Measurements from ENCODE around the gene PLA2R1.

The PLA2R1 gene

GRCh38 chr2:160029270-160029628, 33.2 kb downstream of the PLA2R1 start:
- DNase-seq (ENCODE audit: low read depth), result no peak

GRCh38 chr2:160028431-160029269, 33.8 kb downstream of the PLA2R1 start:
- no peak for DNase-seq (ENCODE audit: low read depth)

GRCh38 chr2:160022162-160022561, 40.3 kb downstream of the PLA2R1 start:
- no peak for DNase-seq (ENCODE audit: low read depth)

- DNase-seq (ENCODE audit: low read depth), result no peak
Measured at GRCh38 chr2:160019374-160020090, 42.9 kb downstream of the PLA2R1 start.

- no peak for DNase-seq (ENCODE audit: low read depth)
Measured at GRCh38 chr2:160015746-160016145, 46.7 kb downstream of the PLA2R1 start.

- DNase-seq (ENCODE audit: low read depth), result no peak
Measured at GRCh38 chr2:160014227-160014626, 48.2 kb downstream of the PLA2R1 start.

GRCh38 chr2:160010361-160011145, 51.9 kb downstream of the PLA2R1 start:
- no peak for DNase-seq (ENCODE audit: low read depth)

GRCh38 chr2:160007111-160007510, 55.3 kb downstream of the PLA2R1 start:
- DNase-seq (ENCODE audit: low read depth), result no peak

GRCh38 chr2:160006475-160006874, 55.9 kb downstream of the PLA2R1 start:
- DNase-seq (ENCODE audit: low read depth), result no peak

GRCh38 chr2:160005908-160006307, 56.5 kb downstream of the PLA2R1 start:
- DNase-seq (ENCODE audit: low read depth), result no peak

GRCh38 chr2:160005476-160005875, 56.9 kb downstream of the PLA2R1 start:
- DNase-seq (ENCODE audit: low read depth), result no peak

- no peak for DNase-seq (ENCODE audit: low read depth)
Measured at GRCh38 chr2:159998961-159999360, 63.5 kb downstream of the PLA2R1 start.

GRCh38 chr2:159998243-159998642, 64.2 kb downstream of the PLA2R1 start:
- DNase-seq (ENCODE audit: low read depth), result no peak

- no peak for DNase-seq (ENCODE audit: low read depth)
Measured at GRCh38 chr2:159996792-159997546, 65.4 kb downstream of the PLA2R1 start.

GRCh38 chr2:159995038-159995437, 67.4 kb downstream of the PLA2R1 start:
- no peak for DNase-seq (ENCODE audit: low read depth)

- no peak for DNase-seq (ENCODE audit: low read depth)
Measured at GRCh38 chr2:159989249-159989648, 73.2 kb downstream of the PLA2R1 start.

- no peak for DNase-seq (ENCODE audit: low read depth)
Measured at GRCh38 chr2:159988412-159988970, 73.9 kb downstream of the PLA2R1 start.

- no peak for DNase-seq (ENCODE audit: low read depth)
Measured at GRCh38 chr2:159987181-159987580, 75.2 kb downstream of the PLA2R1 start.

GRCh38 chr2:159985656-159986055, 76.8 kb downstream of the PLA2R1 start:
- DNase-seq (ENCODE audit: low read depth), result no peak

- DNase-seq (ENCODE audit: low read depth), result no peak
Measured at GRCh38 chr2:159984034-159984433, 78.4 kb downstream of the PLA2R1 start.
